Activated naive CD4-positive, alpha-beta T cell treated with anti-CD3 and anti-CD28 coated beads for 36 hours (primary cell): Measurements from ENCODE around the gene ITGB2. TPM values are rescaled to one million over a fixed set of nuclear protein-coding genes. Genes with fewer than 3 reads are reported as not detected.

Experiments used
- CTCF ChIA-PET: fragments of 350-600 bp; sonication (Branson Sonifier 250); formaldehyde crosslinking; loops from one replicate; lab custom pipeline; 2021; ENCODE audit warnings: antibody characterized with exemption; lab: Charles Lee
- DNase-seq: peaks from one replicate; pipeline ENCODE4 v3.0.0-alpha.2; 2020
- H3K27ac Mint-ChIP-seq: one replicate; pipeline ENCODE4 v1.8.0; 2021; ENCODE audit warnings: mild to moderate bottlenecking, mixed read lengths
- H3K27me3 Mint-ChIP-seq: one replicate; pipeline ENCODE4 v1.8.0; 2021; ENCODE audit warnings: low read depth, mixed read lengths
- H3K36me3 Mint-ChIP-seq: one replicate; pipeline ENCODE4 v1.8.0; 2021; ENCODE audit warnings: low read depth, mixed read lengths
- H3K4me1 Mint-ChIP-seq: one replicate; pipeline ENCODE4 v1.8.0; 2021; ENCODE audit warnings: low read depth, mixed read lengths
- H3K4me3 Mint-ChIP-seq: one replicate; pipeline ENCODE4 v1.8.0; 2021; ENCODE audit warnings: mild to moderate bottlenecking, moderate library complexity, mixed read lengths
- H3K9me3 Mint-ChIP-seq: one replicate; pipeline ENCODE4 v1.8.0; 2021; ENCODE audit warnings: mixed read lengths
- intact Hi-C: fragments of 100-400 bp; cut with micrococcal nuclease; formaldehyde crosslinking; loops from one replicate; pipeline ENCODE4 v1.15.1; 2023
- total RNA-seq, 2 experiments: library from RNA; stranded (reverse); gene quantifications; one replicate each; pipeline ENCODE4 v1.2.3, GENCODE V29; 2021

Gene ITGB2
- total RNA-seq, 2 experiments from 2014 or later, result 182 to 185 TPM

GRCh38 chr21:44878053-44878982 lies 42.4 kb downstream of the ITGB2 start:
- DNase-seq, result no peak
- Mint-ChIP-seq H3K27ac (no peak overlapping the region), H3K4me1 (peaks cover 32% of the 10 kb centered on the region), H3K36me3 (no peaks in the 10 kb centered on the region), H3K9me3 (no peaks in the 10 kb centered on the region), H3K4me3 (no peak overlapping the region), H3K27me3 (no peaks in the 10 kb centered on the region)
- intact Hi-C loops, result loop anchor here (5.0 kb wide), 1 partner anchor 366 kb away; no protein-coding TSS in a partner anchor
- CTCF ChIA-PET, result interaction anchor here (0.6 to 3.8 kb wide), 4 partner anchors 49 to 85 kb away, joined by 3 to 13 read pairs (median 5); no protein-coding TSS in a partner anchor

- Mint-ChIP-seq H3K4me1 (peaks cover 30% of the 10 kb centered on the region), H3K27me3 (no peaks in the 10 kb centered on the region), H3K9me3 (no peaks in the 10 kb centered on the region), H3K36me3 (no peaks in the 10 kb centered on the region), H3K27ac (no peak overlapping the region), H3K4me3 (no peak overlapping the region)
- CTCF ChIA-PET, result interaction anchor here (0.6 to 2.8 kb wide), 4 partner anchors 10 to 204 kb away, joined by 3 to 19 read pairs (median 5); no protein-coding TSS in a partner anchor
- intact Hi-C loops, result loop anchor here (5.0 kb wide), 1 partner anchor 365 kb away; no protein-coding TSS in a partner anchor
- DNase-seq, result no peak
Observed at GRCh38 chr21:44876849-44877575, 43.7 kb downstream of the ITGB2 start.

- DNase-seq, result peak; percentile 53
- peak overlapping the region; percentile 82 for H3K4me3 Mint-ChIP-seq
- no peaks in the 10 kb centered on the region for H3K27me3 Mint-ChIP-seq
- CTCF ChIA-PET, result interaction anchor here (0.6 to 2.8 kb wide), 9 partner anchors 12 to 251 kb away, joined by 3 to 34 read pairs (median 4); partner anchors contain the start of genes ITGB2 and UBE2G2
- peaks cover 30% of the 10 kb centered on the region for H3K4me1 Mint-ChIP-seq
- peak overlapping the region; percentile 46 for H3K27ac Mint-ChIP-seq
- H3K9me3 Mint-ChIP-seq, result no peaks in the 10 kb centered on the region
- H3K36me3 Mint-ChIP-seq, result no peaks in the 10 kb centered on the region
- intact Hi-C loops, result loop anchor here (1.0 to 5.0 kb wide), 2 partner anchors 74 to 363 kb away; partner anchors contain the start of gene UBE2G2
Observed at GRCh38 chr21:44875316-44875700, 45.4 kb downstream of the ITGB2 start.

GRCh38 chr21:44874497-44875315 lies 46.0 kb downstream of the ITGB2 start:
- CTCF ChIA-PET, result interaction anchor here (0.6 to 2.8 kb wide), 9 partner anchors 12 to 81 kb away, joined by 3 to 34 read pairs (median 4); partner anchors contain the start of genes ITGB2 and UBE2G2

GRCh38 chr21:44874240-44874496 lies 46.5 kb downstream of the ITGB2 start:
- Mint-ChIP-seq H3K27ac (peak overlapping the region; percentile 46), H3K4me1 (peaks cover 38% of the 10 kb centered on the region), H3K27me3 (no peaks in the 10 kb centered on the region), H3K4me3 (peak overlapping the region; percentile 82), H3K9me3 (no peaks in the 10 kb centered on the region), H3K36me3 (no peaks in the 10 kb centered on the region)
- intact Hi-C loops, result loop anchor here (5.0 kb wide), 1 partner anchor 862 kb away; the partner anchor contains the start of gene TRAPPC10
- CTCF ChIA-PET, result interaction anchor here (0.6 to 2.1 kb wide), 7 partner anchors 18 to 263 kb away, joined by 3 to 34 read pairs (median 3); partner anchors contain the start of gene UBE2G2
- no peak for DNase-seq

More at GRCh38 chr21:44874497-44875315, 46.0 kb downstream of the ITGB2 start:
- Mint-ChIP-seq H3K9me3 (no peaks in the 10 kb centered on the region), H3K4me3 (peak overlapping the region; percentile 82), H3K36me3 (no peaks in the 10 kb centered on the region), H3K4me1 (peaks cover 35% of the 10 kb centered on the region), H3K27me3 (no peaks in the 10 kb centered on the region), H3K27ac (peak overlapping the region; percentile 46)
- intact Hi-C loops, result loop anchor here (1.0 to 5.0 kb wide), 3 partner anchors 73 to 862 kb away; partner anchors contain the start of genes TRAPPC10 and UBE2G2
- peak; percentile 49 for DNase-seq

- Mint-ChIP-seq H3K4me1 (peaks cover 43% of the 10 kb centered on the region), H3K27ac (peak within 1 kb of the TSS; percentile 82), H3K4me3 (peak within 1 kb of the TSS; percentile 91), H3K27me3 (no peaks in the 10 kb centered on the region), H3K9me3 (no peaks in the 10 kb centered on the region), H3K36me3 (no peaks in the 10 kb centered on the region)
- peak; percentile 99 for DNase-seq
- intact Hi-C loops, result loop anchor here (1.0 to 5.0 kb wide), 3 partner anchors 53 to 861 kb away; partner anchors contain the start of genes SUMO3 and TRAPPC10
- CTCF ChIA-PET, result interaction anchor here (0.6 to 2.1 kb wide), 12 partner anchors 13 to 264 kb away, joined by 3 to 34 read pairs (median 4); partner anchors contain the start of gene UBE2G2
Observed at GRCh38 chr21:44873356-44874239, 47.1 kb downstream of the ITGB2 start, which contains the start of gene PTTG1IP. PTTG1IP (minus strand) TSS chr21:44873690; CDS start chr21:44873616, 74 bp downstream.

- peak overlapping the region; percentile 82 for H3K27ac Mint-ChIP-seq
- H3K4me1 Mint-ChIP-seq, result peaks cover 51% of the 10 kb centered on the region
- DNase-seq, result peak; percentile 44
- peak overlapping the region; percentile 91 for H3K4me3 Mint-ChIP-seq
- H3K9me3 Mint-ChIP-seq, result no peaks in the 10 kb centered on the region
- intact Hi-C loops, result loop anchor here (1.0 to 5.0 kb wide), 4 partner anchors 27 to 861 kb away; partner anchors contain the start of genes SUMO3 and TRAPPC10
- CTCF ChIA-PET, result interaction anchor here (0.6 to 1.5 kb wide), 9 partner anchors 12 to 265 kb away, joined by 3 to 7 read pairs (median 3); no protein-coding TSS in a partner anchor
- H3K36me3 Mint-ChIP-seq, result no peaks in the 10 kb centered on the region
- no peaks in the 10 kb centered on the region for H3K27me3 Mint-ChIP-seq
Observed at GRCh38 chr21:44872649-44873355, 47.9 kb downstream of the ITGB2 start.

GRCh38 chr21:44872323-44872648 lies 48.4 kb downstream of the ITGB2 start:
- no peaks in the 10 kb centered on the region for H3K9me3 Mint-ChIP-seq
- H3K27ac Mint-ChIP-seq, result peak overlapping the region; percentile 82
- CTCF ChIA-PET, result interaction anchor here (0.7 to 1.5 kb wide), 6 partner anchors 17 to 79 kb away, joined by 3 to 7 read pairs (median 3); no protein-coding TSS in a partner anchor
- peak overlapping the region; percentile 91 for H3K4me3 Mint-ChIP-seq
- peaks cover 3% of the 10 kb centered on the region for H3K36me3 Mint-ChIP-seq
- H3K27me3 Mint-ChIP-seq, result no peaks in the 10 kb centered on the region
- intact Hi-C loops, result loop anchor here (1.0 to 5.0 kb wide), 3 partner anchors 26 to 860 kb away; partner anchors contain the start of gene TRAPPC10
- DNase-seq, result no peak
- peaks cover 57% of the 10 kb centered on the region for H3K4me1 Mint-ChIP-seq

GRCh38 chr21:44871576-44872269 lies 49.0 kb downstream of the ITGB2 start:
- peaks cover 62% of the 10 kb centered on the region for H3K4me1 Mint-ChIP-seq

More at GRCh38 chr21:44871576-44872269, 49.0 kb downstream of the ITGB2 start:
- CTCF ChIA-PET, result interaction anchor here (1.1 to 1.5 kb wide), 3 partner anchors 16 to 79 kb away, joined by 3 to 7 read pairs (median 4); no protein-coding TSS in a partner anchor
- Mint-ChIP-seq H3K27me3 (no peaks in the 10 kb centered on the region), H3K36me3 (peaks cover 6% of the 10 kb centered on the region), H3K9me3 (no peaks in the 10 kb centered on the region), H3K27ac (peak overlapping the region; percentile 82), H3K4me3 (peak overlapping the region; percentile 91)
- intact Hi-C loops, result loop anchor here (1.0 to 5.0 kb wide), 3 partner anchors 25 to 859 kb away; partner anchors contain the start of gene TRAPPC10
- peak; percentile 63 for DNase-seq
